Dedifferentiated amniotic fluid mesenchymal stem cell (primary cell): ENCODE results near the gene SYT12.
"Not testable (repeated sequence)": the region's sequence is repeated elsewhere in the genome, so short reads cannot be mapped to it uniquely, and the experiment has no call there.

Experiments used
- DNase-seq: peaks from one replicate; pipeline ENCODE4 v3.0.0-alpha.2; 2016; ENCODE audit errors: extremely low spot score

SYT12 gene

GRCh38 chr11:66996609-66997273 lies 26.2 kb upstream of the SYT12 start:
- no peak for DNase-seq

DNA sequence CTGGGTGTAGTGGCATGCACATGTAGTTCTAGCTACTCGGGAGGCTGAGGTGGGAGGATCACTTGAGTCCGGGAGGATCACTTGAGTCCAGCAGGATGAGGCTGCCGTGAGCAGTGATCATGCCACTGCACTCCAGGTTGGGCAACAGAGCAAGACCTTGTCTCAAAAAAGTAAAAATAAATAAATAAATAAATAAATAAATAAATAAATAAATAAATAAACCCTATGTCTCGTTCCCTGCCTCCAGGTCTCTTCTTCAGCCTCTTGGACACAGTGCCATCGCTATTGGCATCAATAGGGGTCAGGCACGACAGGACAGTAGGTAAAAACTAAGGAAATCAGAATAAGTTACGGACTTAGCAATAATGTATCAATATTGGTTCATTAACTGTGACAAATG lies 23.4 kb upstream of the SYT12 start:
- DNase-seq = no peak

GRCh38 chr11:67001332-67001731 lies 21.6 kb upstream of the SYT12 start:
- no peak for DNase-seq

DNA sequence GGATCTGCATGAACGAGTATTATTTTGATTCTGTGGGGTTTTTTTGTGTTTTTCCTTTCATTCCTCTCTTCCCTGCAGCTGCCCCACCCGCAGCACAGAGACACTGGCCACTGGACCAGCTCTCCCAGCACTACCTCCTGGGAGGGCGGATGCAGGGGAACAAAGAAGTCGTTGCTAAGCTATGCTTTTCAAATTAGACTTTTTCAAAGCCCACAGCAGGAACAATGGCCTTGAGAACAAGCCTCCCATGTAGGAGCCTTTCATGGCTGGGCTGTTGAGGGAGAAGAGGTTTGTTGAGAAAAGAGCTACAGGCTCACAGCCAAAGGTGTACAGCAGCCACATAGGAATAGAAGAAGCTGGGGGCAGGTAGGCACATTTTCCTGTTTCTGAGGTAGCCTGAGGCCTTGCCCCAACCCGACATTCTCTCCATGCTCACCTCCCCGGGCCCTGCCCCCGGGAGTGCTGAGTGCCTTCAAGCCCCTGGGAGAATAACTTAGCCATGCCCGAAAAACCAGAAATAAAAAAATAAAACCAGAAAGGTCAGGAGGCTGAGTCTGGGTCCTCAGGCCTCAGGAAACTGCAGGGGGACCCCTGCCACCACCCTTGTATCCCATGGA lies 20.5 kb upstream of the SYT12 start:
- no peak for DNase-seq

DNA sequence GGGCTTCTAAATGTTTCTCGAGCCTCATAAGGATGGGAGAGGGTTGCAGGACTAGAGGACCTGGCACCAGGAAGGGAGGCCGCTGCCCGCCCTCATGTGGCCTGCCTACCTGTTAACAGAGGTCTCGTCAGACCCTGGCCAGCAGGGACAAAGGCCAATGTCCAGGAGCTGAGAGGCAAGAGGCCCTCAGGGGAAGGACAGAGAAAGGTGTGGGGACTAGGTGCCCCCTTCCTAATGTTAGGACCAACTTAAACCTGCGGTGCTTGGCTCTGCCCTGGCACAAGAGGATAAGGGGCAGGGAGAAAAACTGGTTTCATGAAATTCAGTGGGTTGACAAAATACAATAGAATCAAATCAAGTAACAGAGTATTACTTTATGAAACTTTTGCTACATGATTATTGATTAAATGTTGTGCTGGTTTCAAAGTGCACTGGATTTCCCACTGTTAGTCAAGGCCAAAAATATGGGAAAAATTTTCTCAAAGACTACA lies 20.0 kb upstream of the SYT12 start:
- DNase-seq = no peak

DNA sequence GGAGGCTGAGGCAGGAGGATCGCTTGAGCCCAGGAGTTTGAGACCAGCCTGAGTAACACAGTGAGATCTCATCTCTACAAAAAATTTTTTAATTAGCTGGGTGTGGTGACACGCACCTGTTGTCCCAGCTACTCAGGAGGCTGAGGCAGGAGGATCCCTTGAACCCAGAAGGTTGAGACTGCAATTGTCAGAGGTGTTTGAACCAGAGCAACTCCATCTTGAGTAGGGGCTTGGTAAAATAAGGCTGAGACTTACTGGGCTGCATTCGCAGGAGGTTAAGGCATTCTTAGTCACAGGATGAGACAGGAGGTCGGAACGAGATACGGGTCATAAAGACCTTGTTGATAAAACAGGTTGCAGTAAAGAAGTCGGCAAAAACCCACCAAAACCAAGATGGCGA lies 17.7 kb upstream of the SYT12 start:
- not testable (repeated sequence) for DNase-seq

- no peak for DNase-seq
Observed at GRCh38 chr11:67006029-67006884, 16.7 kb upstream of the SYT12 start.

DNA sequence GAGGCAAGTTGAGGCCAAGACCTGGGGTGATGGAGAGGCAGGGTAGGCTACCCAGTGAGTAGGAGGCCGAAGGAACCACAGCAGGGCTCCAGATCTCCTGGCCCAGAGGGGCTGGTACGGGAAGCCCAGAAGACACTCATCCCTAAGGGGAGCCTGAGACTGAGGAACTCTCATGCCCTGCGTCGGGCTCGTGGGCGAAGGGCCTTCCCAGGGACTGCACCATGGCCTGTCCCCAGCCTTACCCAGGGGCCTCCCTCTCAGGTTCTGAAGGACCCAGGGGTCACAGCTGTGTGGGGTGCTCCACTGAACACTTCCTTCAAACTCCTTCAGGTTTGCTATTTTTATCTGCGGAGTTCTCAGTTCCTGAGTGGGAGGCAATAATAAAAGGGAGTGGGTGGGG lies 15.8 kb upstream of the SYT12 start:
- DNase-seq = no peak

DNA sequence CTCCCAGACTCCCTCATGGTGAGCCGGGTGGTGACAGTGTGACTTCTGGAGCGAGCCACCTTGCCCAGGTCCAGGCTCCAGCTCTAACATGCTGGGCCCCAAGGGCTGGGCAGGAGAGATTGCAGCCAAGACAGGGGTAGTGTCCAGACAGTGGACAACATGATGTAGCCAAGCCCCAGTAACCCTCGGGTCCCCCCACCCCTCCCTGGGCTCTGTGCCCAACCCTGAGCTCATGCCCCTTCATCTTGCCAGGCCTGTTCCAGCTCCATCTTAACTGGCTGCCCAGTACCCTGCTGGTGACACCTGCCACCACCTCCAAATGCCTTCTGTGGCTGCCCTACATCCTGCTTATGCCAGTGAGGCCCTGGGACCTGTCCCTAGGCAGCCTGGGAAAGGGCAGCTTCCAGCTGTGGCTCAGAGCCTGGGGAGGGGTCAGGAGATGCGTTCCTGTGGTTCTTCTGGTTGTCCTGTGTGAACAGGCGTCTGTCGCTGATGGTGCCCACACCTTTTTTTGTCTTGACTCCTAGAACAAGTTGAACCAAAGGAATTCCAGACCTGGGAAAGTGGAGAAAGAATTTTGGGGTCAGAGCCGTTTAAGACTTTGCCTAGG lies 12.5 kb upstream of the SYT12 start:
- DNase-seq = no peak

- DNase-seq = no peak
Observed at GRCh38 chr11:67013511-67014045, 9.4 kb upstream of the SYT12 start.

DNA sequence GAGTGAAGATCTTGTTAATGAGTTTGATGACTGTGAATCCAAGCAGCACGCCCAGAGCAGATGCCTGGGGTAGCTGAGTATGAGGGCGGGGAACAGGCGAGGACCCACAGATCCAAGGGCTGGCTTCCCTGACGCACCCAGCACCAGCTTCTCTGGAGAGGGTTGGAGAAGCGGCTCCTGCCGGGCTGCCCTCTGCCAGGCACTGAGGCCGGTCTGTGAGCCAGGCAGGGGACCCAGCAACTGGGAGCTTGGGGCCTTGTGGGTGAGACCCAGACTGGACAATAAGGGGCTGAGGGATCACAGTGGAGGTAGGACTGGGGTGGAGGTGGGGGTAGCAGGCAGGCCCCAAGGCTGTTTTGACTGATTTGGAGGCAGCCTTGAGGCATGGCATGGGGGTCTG lies 8.6 kb upstream of the SYT12 start:
- no peak for DNase-seq

GRCh38 chr11:67015048-67015447 lies 7.9 kb upstream of the SYT12 start:
- DNase-seq = no peak

- no peak for DNase-seq
Observed at GRCh38 chr11:67016550-67016949, 6.4 kb upstream of the SYT12 start.

DNA sequence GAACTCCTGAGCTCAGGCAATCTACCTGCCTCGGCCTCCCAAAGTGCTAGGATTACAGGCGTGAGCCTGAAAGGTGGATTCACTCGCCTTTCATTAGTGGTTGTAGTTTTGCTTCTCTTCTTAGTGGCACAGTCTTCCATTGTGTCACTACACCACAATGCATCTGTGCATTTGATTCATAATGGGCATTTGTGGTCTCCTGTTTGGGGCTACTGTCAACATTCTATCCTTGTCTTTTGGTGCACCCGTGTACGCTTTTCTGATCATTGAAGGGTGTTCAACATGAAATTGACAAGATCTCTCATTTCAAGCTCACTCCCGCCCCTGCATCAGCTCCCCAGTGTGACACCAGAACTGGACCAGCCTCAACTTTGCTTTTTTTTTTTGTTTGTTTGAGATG lies 2.0 kb upstream of the SYT12 start:
- DNase-seq = no peak

- no peak for DNase-seq
Observed at GRCh38 chr11:67022341-67022933, 497 bp upstream of the SYT12 start.

GRCh38 chr11:67023957-67024353 lies 1.0 kb downstream of the SYT12 start:
- DNase-seq = no peak

- DNase-seq = no peak
Observed at GRCh38 chr11:67024410-67024809, 1.5 kb downstream of the SYT12 start.

- DNase-seq = no peak
Observed at GRCh38 chr11:67024966-67025365, 2.0 kb downstream of the SYT12 start.

GRCh38 chr11:67025750-67026149 lies 2.8 kb downstream of the SYT12 start:
- DNase-seq = no peak

DNA sequence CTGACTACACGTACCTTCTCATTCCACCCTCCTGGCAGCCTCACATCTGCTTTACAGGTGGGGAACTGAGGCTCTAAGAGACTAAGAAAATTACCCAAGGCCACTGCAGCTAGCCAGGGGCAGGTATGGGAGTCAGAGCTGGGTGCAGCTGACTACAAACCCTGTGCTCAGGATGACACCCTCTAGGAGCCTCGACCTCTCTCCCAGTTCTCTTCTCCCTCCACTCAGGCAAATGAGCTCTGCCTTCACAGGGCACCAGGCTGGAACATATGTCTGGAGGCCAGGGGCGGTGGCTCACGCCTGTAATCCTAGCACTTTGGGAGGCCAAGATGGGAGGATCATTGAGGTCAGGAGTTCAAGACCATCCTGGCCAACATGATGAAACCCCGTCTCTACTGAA lies 4.0 kb downstream of the SYT12 start:
- no peak for DNase-seq

- DNase-seq = no peak
Observed at GRCh38 chr11:67027483-67027930, 4.6 kb downstream of the SYT12 start.
